Testis (tissue), 2 donors: ENCODE results near the gene WNT11.

Experiments
- CTCF ChIP-seq, 3 experiments: fragments of 450-650 bp in 2 of 3; fragments of 200-600 bp in 1 of 3; sonication (generic) in 1 of 3; IDR thresholded peaks; one replicate each; pipeline ENCODE4 v1.5.1; 2016 to 2019; ENCODE audit warnings: antibody characterized with exemption in 3 of 3, mild to moderate bottlenecking in 2 of 3, moderate library complexity in 1 of 3
- POLR2A ChIP-seq: fragments of 450-650 bp; IDR thresholded peaks from one replicate; pipeline ENCODE4 v1.6.1; 2017; ENCODE audit warnings: antibody characterized with exemption, mild to moderate bottlenecking, moderate library complexity

GRCh38 chr11:76188873-76189272, 17.4 kb downstream of the WNT11 start:
- TF ChIP-seq CTCF (IDR thresholded peaks at IDR 0.05) (no peak), POLR2A (no peak)
